ENCODE results near the gene ZBTB25.

ZBTB25 gene

GRCh38 chr14:64423987-64424386 is 79.7 kb downstream of the ZBTB25 start:
- Histone ChIP-seq H3K79me2 (ENCODE audit: insufficient read depth, low read length) (no peaks in the 10 kb centered on the region), H3F3A (ENCODE audit: low read depth) (no peaks in the 10 kb centered on the region), H3K36me3 (ENCODE audit: insufficient read depth, low read length) (peaks cover 77% of the 10 kb centered on the region), H3K4me2 (ENCODE audit: low read depth, low read length, poor library complexity, severe bottlenecking) (no peak overlapping the region), H3K27me3 (ENCODE audit: insufficient read depth, low read length, poor library complexity, severe bottlenecking) (no peaks in the 10 kb centered on the region), H3K4me1 (ENCODE audit: insufficient read depth, low read length, poor library complexity, severe bottlenecking) (no peaks in the 10 kb centered on the region), H4K20me1 (ENCODE audit: insufficient read depth, low read length, poor library complexity, severe bottlenecking) (no peaks in the 10 kb centered on the region), H3K9me2 (replicated peaks; ENCODE audit: low read depth, low read length) (no peaks in the 10 kb centered on the region), H2AFZ (ENCODE audit: low read length) (no peak overlapping the region), H3K9ac (ENCODE audit: low read depth, low read length, poor library complexity, severe bottlenecking) (no peak overlapping the region), H3K9me3 (ENCODE audit: insufficient read depth, low read depth, low read length) (no peaks in the 10 kb centered on the region), H3K4me3 (ENCODE audit: low read length, poor library complexity, severe bottlenecking) (no peak overlapping the region)
- no peak for TF ChIP-seq EZH2phosphoT487 (IDR thresholded peaks at IDR 0.05; ENCODE audit: borderline replicate concordance)
- TF ChIP-seq CTCF (conservative IDR thresholded peaks at IDR 0.05; ENCODE audit: low read length): no peak

GRCh38 chr14:64422756-64423155 is 80.9 kb downstream of the ZBTB25 start:
- Histone ChIP-seq H3K27me3 (ENCODE audit: insufficient read depth, low read length, poor library complexity, severe bottlenecking) (no peaks in the 10 kb centered on the region), H3F3A (ENCODE audit: low read depth) (no peaks in the 10 kb centered on the region), H3K9ac (ENCODE audit: low read depth, low read length, poor library complexity, severe bottlenecking) (no peak overlapping the region), H3K36me3 (ENCODE audit: insufficient read depth, low read length) (peaks cover 73% of the 10 kb centered on the region), H4K20me1 (ENCODE audit: insufficient read depth, low read length, poor library complexity, severe bottlenecking) (no peaks in the 10 kb centered on the region), H3K4me1 (ENCODE audit: insufficient read depth, low read length, poor library complexity, severe bottlenecking) (no peaks in the 10 kb centered on the region), H3K4me2 (ENCODE audit: low read depth, low read length, poor library complexity, severe bottlenecking) (no peak overlapping the region), H3K9me2 (replicated peaks; ENCODE audit: low read depth, low read length) (no peaks in the 10 kb centered on the region), H3K79me2 (ENCODE audit: insufficient read depth, low read length) (no peaks in the 10 kb centered on the region), H2AFZ (ENCODE audit: low read length) (no peak overlapping the region), H3K9me3 (ENCODE audit: insufficient read depth, low read depth, low read length) (no peaks in the 10 kb centered on the region), H3K4me3 (ENCODE audit: low read length, poor library complexity, severe bottlenecking) (no peak overlapping the region)
- TF ChIP-seq CTCF (conservative IDR thresholded peaks at IDR 0.05; ENCODE audit: low read length) (no peak), EZH2phosphoT487 (IDR thresholded peaks at IDR 0.05; ENCODE audit: borderline replicate concordance) (no peak)

GRCh38 chr14:64422005-64422404 is 81.6 kb downstream of the ZBTB25 start:
- no peaks in the 10 kb centered on the region for H3K4me1 ChIP-seq (ENCODE audit: insufficient read depth, low read length, poor library complexity, severe bottlenecking)
- no peaks in the 10 kb centered on the region for H3K9me2 ChIP-seq (replicated peaks; ENCODE audit: low read depth, low read length)
- no peak overlapping the region for H3K4me2 ChIP-seq (ENCODE audit: low read depth, low read length, poor library complexity, severe bottlenecking)
- H3K79me2 ChIP-seq (ENCODE audit: insufficient read depth, low read length): no peaks in the 10 kb centered on the region
- H3K27me3 ChIP-seq (ENCODE audit: insufficient read depth, low read length, poor library complexity, severe bottlenecking): no peaks in the 10 kb centered on the region
- H3K9me3 ChIP-seq (ENCODE audit: insufficient read depth, low read depth, low read length): no peaks in the 10 kb centered on the region
- H3K36me3 ChIP-seq (ENCODE audit: insufficient read depth, low read length): peaks cover 73% of the 10 kb centered on the region; the same call in 1 of the 2 replicates
- H4K20me1 ChIP-seq (ENCODE audit: insufficient read depth, low read length, poor library complexity, severe bottlenecking): no peaks in the 10 kb centered on the region
- no peak overlapping the region for H3K9ac ChIP-seq (ENCODE audit: low read depth, low read length, poor library complexity, severe bottlenecking)
- H3K4me3 ChIP-seq (ENCODE audit: low read length, poor library complexity, severe bottlenecking): no peak overlapping the region
- H2AFZ ChIP-seq (ENCODE audit: low read length): no peak overlapping the region
- no peak for TF ChIP-seq CTCF (conservative IDR thresholded peaks at IDR 0.05; ENCODE audit: low read length)
- no peaks in the 10 kb centered on the region for H3F3A ChIP-seq (ENCODE audit: low read depth)
